Stimulated activated CD4-positive, alpha-beta T cell treated with anti-CD3 and anti-CD28 coated beads, Interleukin-4, amount 100 ng/mL, for 1 hour (primary cell): ENCODE data around the gene JDP2.
A peak's percentile ranks its signal among the peaks of the same experiment; 100 is the strongest.

ENCODE experiments used
- DNase-seq: peaks from one replicate; pipeline ENCODE4 v3.0.0-alpha.2; 2020

Gene JDP2

DNA sequence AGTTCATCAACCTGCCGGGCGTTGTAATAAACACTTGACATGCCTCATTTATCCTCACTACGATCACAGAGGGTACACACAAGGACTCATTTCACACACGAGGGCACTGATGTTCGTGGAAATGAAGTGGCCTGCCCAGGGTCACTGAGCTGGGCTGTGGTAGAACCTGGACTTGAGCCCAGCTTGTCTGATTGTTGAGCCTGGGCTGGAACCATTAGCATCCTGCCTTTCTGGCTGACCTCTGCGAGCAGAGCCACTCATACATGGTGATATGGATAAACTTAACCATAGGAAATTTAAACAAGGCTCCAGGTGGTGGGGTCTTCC is 16.6 kb upstream of the JDP2 start:
- no peak for DNase-seq

DNA sequence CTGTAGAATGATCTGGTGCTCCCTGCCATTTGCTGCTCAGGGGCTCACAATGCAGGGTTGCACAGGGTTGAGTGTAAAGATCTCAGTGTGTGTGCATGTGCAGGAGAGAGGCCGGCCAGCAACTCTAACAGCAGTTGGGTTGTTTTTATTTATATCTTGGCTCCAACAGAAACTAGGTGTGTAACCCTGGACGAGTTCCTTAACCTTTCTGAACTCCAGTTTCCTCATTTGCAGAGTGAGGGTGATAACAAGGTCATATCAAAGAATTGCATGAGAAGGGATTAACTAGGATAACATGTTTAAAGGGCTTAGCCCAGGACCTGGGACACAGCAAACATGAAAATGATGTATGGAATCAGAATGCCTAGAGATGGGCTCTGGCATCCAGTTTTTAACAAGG is 14.8 kb upstream of the JDP2 start:
- no peak for DNase-seq

DNA sequence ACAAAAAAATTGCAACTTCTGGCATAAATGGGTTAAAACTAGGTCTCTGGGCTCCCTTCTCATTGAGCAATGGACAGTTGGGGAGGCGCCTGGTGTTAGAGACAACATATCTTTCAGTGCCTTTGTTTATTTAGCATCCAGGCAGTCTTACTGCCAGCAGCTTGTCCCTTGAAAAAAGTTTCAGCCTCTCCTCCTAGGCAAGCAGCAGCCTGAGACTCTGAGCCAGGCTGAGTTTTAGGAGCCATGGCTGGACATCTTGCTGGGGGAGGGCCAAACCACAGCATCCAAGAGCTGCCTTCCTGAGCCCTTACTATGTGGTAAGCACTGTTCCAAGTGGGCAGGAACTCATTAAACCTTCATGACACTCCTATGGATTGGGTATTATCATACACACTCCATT is 10.1 kb upstream of the JDP2 start:
- DNase-seq, result no peak

DNA sequence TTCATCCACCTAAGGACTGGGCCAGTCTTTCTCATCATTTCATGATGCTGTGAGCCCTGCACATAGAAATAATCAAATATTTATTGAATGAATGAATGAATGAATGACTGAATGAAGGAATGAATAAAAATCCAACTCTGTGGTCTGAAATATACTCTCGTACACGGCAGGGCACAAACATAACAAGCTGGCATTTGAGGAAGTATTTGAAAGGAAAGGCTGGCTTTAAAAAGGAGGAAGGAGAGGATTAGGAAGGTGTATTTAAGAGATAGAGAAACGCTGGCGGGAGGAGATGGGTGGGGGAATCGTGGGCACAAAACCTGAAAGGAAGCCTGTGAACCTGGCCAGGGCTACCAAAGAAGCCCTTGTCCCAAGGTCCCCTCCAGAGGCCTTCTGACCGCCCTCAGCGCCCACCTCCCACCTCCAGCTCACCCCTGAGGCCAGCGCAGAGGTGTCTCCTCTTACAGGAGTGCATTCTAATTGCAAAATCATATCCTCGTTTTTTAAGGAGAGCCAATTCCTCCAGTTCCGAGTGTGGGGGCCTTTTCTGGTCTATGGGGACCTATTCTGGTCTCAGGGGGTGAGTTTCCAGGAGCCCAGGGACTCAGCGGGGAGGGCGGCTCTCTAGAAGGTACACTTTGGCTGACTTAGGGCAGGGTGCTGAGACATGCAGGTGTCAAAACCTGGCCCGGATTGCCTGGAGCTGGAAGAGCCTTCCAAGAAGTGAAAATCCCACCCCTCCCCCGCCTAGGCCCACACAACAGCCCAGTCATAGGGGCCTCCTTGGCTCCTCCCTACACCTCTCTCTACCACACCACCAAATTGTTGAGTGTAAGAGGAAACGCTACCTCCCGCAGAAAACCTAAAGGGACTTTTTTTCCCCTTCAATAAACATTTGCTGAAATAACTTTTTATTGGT is 8.7 kb upstream of the JDP2 start:
- DNase-seq, result peak; percentile 69

DNA sequence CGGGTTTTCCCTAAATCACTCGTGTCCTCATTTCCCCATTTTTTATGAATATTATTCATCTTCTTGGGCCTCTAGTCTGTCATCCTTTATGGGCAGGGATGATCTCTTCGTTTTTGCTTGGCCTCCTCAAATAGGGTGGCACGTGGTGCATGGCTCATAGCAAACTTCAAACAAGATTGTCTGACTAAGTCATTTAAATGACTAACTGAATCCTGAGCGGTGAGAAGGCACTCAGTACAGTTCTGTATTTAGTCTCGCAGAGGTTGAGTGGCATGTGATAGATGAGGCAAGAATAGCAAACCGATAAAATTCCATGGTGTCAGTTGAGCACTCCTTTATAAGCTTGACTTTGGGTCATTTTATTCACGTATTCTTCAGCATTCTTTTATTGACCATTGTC is 5.7 kb upstream of the JDP2 start:
- no peak for DNase-seq

DNA sequence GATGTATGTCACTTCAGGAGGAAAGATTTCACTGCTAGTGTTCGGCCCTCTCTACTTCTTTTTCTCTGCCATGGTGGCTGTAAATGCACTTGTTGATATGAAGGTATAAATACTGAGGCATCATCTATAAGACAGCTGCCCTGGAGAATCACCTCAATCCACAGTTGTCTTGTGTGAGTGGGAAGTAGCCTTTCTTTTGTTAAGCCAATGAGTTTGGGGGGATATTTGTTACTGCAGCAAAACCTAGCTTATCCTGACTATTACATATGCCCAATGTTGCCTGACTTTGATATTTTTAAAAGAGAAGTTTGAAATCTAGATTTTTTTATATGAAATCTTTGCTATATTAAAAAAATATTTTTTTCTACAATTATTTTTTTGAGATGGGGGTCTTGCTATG is 3.3 kb upstream of the JDP2 start:
- DNase-seq, result no peak

DNA sequence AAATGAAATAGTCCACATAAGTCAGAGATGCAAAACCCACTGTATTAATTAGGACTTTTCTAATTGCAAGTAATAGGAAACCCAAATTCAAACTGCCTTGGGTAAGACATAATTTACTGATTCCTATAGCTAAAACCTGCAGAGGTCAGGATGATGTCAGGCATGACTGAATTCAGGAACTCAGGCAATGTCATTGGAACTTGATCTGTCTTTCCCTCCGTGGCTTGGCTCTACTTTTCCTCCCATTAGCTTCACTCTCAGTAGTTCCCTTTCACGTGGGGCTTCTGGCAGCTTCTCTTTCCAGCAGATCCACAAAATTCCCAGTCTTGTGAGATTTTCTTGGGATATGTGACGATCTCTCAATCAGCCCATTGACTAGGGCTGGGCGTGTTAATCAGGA is 2.4 kb upstream of the JDP2 start:
- no peak for DNase-seq

DNA sequence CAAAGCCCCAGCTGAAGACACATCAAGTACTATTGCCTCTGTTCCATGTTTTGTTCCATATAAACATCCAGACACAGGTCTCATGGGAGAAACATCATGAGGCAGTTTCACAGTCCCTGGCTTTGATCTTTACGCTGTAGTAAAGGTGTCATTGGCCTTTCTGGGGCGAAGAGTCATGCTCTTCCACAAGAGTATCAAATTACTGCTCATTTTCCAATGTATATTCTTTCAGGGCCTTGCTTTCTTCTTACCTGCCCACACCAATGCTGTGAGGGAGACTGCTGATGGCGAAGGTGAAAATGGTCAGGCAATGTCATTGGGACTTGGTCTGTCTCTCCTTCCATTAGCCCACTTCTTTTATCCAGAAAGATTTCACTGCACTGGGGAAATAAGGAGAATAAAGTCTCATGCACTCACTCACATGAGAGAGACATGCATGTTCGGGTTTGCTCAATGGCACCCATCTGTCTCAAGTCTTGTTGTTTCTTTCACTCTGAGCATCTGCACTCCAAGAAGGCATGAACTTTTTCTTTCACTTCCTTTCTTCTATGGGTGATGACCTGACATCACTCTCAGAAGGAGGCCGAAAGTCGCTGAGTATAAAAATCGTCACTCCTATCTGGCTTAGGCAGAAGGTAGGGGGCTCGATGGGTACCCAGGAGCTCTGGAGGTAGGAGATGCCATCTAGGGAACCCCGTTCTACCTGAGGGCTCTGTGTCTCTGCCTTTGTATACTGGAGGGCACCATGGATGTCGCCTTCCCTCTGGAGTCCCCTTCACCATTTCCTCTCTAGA is 1.3 kb upstream of the JDP2 start:
- no peak for DNase-seq

DNA sequence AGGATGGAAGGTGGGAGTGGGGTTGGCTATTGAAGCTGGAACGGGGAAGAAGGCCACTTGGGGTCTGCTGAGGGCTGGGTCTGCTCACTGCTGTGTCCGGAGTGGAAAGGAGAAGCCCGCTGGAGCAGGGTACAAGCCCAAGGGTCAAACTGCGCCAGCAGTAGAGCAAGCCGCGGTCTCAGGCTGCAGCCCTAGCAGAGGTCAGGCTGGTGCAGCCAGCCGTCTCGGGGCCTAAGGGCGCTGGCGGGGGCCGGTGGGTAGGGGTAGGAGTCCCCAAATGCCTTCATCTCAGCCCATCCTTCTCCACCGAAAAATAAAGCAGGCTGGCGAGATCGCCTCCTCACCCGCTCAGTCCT is 718 bp upstream of the JDP2 start:
- no peak for DNase-seq

DNA sequence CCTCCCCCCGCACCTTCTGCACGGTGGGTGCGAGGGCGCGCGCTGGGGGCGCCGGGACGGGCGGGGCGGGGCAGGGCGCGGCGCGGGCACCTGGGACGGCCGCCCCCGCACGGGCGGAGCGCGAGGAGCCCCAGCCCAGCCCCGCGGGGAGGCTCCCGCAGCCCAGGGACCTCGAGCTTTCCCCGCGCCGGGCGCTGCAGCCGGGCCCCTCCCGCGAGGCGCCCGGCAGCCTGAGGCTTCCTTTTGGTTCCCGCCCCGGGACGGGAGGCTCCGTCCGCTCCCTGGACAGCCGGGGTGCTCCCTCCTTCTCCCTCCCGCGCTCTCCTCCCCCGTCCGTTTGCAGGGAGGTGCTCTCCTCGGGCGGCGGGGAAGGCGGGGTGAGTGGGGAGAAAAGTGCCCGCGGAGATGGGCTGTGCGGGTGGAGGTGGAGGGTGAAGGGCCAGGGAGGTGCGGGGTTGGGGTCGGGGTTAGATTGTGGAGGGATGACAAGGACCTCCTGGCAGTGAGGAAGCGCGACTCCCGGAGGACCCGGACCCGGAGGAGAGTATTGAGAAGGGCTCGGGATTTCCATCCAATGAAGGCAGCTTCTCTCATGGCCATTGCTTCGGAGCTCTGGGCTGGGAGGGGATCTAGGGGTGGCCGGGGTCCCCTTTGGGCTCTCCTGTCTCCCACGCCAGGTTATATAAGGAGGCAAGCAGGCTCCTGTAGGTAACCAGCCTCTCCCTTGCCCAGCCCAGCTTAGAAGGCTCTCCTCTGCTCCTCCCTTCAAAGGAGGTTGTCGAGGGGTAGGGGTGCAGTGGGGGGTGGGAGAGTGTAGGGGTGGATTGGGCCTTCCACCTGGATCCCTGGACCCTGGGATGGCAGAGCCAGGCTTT is 645 bp downstream of the JDP2 start:
- peak; percentile 30 for DNase-seq

DNA sequence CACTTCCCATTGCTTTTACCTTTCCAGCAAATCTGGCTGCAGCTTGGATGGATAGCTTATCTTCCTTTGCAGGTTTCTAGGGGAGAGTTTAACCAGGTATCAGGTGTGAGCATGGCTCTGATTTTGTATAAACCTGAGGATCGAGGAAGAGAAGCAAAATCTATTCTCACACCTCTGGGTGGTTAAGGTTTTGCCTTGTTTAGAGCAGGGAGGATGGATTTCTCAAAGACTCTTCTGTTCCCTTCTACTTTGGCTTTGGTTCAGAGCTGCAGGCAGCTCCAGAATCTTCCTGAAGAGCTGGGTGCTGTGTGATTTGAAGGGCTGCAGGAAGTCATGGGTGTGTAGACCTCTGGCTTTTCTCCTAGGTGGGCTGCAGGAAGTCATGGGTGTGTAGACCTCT is 1.7 kb downstream of the JDP2 start:
- no peak for DNase-seq

DNA sequence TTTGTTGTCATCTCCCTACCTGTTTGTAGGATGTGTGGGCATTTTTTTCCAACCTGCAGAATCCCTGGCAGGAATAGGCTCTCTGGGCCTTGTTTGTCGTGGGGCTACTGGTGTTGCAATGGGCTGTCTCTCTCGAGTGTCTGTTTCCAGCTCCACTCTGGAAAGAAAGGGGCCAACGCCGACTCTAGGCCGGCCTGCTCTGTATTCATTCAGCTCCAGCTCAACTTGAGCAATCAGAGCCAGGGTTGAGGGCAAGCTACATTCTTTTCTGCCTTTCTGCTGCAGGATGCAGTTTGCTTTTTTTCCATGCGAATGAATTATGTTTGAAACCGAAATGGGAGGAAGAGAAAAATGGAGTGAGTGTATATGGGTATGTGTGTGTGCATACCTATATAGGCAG is 2.3 kb downstream of the JDP2 start:
- DNase-seq, result no peak

DNA sequence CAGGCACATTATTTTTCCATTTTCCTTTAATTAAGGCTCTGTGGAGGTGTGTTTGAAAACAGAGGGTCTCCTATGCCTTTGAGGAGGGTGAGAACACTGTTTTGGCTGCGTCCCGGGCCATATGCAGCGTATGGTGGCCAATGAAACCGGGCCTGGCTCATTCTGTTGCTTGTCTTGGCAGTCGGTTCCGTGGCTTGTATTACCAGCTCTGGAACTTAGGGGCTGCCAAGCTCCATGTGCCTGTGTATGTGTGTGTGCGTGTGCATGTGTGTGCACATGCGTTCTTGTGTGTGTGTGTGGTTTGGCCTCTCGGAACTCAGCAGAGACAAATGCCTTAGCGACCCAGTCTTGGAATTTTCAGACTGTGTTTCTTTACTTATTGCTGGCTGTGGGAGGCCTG is 2.7 kb downstream of the JDP2 start:
- DNase-seq, result no peak

DNA sequence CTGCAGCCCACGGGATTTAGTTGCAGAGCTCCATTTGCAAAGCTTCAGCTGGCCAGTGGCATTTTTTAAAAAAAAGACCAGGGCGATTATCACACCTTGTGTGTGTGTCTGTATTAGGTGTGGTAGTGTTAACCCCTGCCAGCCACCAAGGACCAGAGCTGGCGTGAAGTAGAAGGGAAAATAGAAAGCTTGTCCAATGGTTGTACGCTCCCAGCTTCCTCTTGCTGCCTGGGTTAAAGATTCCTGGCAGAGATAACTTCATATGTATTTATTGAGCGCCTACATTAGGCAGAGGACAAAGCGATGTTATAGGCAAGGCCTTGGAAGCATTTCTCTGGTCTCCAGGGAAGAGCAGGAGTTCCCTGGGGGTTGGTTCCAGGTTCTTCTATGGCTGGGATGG is 3.2 kb downstream of the JDP2 start:
- DNase-seq, result no peak

DNA sequence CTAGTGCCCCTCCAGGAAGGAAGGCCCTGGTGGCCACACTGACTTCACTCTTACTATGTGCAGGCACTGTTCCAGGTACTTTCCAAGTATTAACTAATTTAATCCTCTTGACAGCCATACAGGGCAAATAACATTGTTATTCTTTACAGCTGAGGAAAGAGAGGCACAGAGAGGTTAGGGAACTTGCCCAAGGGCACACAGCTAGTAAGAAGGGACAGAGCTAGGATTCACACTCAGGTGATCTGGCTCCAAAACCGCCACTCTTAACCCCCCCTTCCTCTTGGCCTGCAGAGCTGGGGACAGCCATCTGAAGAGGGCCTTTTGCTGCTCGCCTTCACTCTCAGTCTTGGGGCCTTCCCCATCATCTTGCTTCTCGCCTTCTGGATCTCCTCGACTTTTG is 4.0 kb downstream of the JDP2 start:
- no peak for DNase-seq

DNA sequence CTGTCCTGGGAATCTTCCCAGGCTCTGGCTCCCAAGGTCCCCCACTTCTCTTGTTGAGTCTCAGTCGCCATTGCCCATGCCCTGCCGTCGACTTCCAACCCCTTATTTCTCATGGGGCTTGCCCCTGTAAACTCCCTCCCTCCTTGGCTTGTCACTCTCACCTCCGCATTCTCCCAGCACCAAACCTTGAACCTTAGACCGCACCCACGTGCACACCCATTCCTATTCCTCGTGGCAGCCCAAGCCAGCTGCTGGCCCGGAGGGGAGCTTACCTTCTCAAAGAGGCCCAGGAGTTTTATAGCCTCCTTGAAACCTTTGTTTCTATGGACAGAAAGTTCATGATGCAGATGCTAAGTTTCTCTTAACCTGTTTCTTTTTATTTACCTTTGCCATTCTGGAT is 4.6 kb downstream of the JDP2 start:
- DNase-seq, result no peak

DNA sequence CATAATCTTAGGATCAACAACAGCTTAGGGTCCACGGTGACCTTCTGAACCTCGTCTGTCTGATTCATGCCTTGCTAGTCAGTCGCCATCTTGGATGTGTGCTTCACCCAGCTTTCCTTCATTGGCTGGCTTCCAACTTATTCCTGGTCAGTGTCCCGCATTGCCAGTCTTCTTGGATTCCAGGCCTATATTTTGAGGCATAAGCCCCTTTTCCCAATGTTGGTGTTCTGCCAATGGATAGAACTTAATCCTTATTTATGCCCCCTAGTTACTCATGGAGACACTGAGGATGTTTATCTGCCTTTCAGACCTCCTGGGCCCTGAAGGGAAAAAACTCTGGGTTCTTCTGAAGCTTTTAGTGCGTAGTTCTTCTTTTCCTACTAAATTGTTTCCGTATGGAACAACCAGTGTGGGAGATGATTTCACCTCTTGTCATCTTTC is 5.8 kb downstream of the JDP2 start:
- no peak for DNase-seq

DNA sequence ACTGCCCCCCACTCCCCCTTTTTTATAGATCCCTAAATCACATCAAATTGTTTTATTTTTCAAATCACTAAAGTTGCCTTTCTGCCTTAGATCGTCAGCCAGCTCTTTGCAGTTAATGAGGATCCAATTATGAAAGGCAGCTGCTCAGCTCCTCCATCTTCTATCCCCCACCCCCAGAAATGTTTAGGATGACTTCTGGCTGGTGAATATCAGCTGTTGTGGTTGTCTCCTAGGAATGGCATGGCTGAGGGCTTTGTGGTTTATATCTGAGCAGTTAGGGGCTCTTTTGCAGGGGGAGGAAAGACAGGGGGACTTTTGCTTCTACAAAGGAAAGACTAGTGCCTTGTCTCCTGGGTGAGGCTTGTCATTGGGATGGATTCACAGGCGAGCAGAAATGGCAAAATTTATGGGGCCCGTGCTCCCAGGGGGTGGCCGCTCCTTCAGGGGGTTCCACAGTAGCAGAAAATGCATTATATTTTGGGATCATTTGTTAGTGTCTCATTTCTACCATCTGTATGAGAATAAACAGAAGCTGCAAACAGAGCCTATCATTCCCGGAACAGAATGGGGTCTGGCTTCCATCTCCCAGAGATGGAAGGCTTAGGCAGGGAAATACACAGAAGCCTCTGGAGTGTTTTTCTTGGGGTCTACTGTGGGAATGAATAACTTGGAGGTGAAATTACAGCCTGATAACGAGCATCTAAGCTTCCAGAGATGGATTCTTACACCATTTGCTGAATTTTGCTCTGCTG is 6.5 kb downstream of the JDP2 start:
- no peak for DNase-seq

DNA sequence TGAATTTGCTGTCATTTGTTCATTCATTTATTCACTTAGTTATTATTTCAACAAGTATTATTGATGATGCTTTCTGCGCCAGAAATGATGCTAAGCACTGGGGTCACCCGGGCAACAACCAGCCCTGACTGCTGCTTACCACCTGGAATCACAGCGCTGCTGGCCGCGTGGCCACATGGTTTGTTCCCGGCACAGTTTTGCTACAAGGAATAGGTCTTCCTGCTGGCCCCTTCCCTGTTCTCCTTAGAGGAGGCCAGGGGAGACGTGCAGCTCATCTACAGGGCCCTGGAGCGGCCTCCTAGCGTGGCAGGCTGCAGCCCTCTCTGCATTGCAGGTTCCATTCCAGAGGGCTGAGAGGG is 7.0 kb downstream of the JDP2 start:
- DNase-seq, result no peak

DNA sequence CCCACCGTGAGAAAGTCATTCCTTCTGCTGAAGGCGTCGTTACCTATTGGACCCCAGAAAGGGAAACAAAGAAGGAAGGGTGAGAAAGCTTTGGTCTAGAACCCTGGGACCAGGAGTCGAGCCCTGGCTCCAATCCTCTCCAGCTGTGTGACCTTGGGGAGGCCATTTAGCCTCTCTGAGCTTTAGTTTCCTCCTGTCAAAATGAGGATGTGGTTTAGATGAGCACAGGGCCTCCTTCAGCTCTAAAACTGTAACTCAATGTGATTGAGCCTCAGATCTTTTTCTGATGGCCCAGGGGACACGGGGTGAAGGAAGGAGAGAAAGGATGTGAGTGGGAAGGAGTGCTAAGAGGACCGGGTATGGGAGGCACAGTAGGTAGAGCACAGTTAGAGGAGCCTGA is 7.7 kb downstream of the JDP2 start:
- no peak for DNase-seq

DNA sequence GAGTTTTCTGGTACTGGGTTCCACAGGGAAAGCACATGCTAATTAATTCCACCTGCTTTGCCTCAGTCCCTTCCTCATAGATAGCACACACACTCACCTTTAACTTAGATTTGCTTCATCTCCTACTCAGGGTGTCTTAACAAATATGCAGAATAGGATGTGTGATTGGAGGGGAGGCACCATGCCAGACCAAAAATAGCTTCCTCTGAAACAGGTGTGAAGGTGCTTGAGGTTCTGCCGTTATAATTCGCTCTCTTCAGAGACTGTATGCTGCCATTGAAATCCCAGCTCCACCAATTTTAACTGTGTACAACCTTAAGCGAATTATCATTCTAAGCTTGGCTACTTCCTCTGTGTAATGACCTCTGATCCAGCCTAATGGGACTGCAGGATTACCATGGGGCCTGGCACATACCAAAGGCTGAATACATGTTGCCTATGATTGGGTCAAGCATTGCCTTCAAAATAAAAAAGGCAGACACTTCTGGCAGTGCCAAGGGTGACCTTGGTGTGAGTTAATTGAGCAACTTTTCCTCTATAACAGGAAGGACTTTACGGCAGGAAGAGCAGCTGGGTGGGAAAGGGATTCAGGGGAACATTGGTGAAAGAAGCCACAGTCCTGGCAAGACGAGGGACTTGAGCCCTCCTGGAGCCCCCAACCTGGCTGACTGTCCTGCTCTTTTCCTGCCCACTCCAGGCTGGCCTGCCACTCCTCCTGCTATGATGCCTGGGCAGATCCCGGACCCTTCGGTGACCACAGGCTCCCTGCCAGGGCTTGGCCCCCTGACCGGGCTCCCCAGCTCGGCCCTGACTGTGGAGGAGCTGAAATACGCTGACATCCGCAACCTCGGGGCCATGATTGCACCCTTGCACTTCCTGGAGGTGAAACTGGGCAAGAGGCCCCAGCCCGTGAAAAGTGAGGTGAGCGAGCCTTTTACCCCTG is 9.7 kb downstream of the JDP2 start:
- no peak for DNase-seq
